Measurements from ENCODE around the gene PEX7.
"Not testable (repeated sequence)": the region's sequence is repeated elsewhere in the genome, so short reads cannot be mapped to it uniquely, and the experiment has no call there.

The PEX7 gene

GRCh38 chr6:136873748-136874147 lies 51.4 kb downstream of the PEX7 start:
- Histone ChIP-seq H3K4me1 (no peaks in the 10 kb centered on the region), H3K4me3 (no peak overlapping the region), H3K27me3 (ENCODE audit: low read depth) (no peaks in the 10 kb centered on the region), H3K36me3 (replicated peaks) (no peaks in the 10 kb centered on the region; the same call in 1 of the 2 replicates), H3K9me3 (peaks cover 3% of the 10 kb centered on the region; the same call in 1 of the 2 replicates)
- no peak for DNase-seq (ENCODE audit: low spot score in 2 of 2)
- in situ Hi-C loops (cut with MboI; ENCODE audit: low sequenced_read_pairs), result no loop called here

DNA sequence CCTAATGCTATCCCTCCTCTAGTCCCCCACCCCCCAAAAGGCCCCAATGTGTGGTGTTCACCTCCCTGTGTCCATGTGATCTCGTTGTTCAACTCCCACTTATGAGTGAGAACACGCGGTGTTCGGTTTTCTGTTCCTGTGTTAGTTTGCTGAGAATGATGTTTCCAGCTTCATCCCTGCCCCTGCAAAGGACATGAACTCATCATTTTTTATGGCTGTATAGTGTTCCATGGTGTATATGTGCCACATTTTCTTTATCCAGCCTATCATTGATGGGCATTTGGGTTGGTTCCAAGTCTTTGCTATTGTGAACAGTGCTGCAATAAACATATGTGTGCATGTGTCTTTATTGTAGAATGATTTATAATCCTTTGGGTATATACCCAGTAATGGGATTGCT lies 54.1 kb downstream of the PEX7 start:
- H3K36me3 ChIP-seq (replicated peaks); H3K4me3 ChIP-seq; H3K9me3 ChIP-seq; DNase-seq (ENCODE audit: low spot score in 2 of 2); H3K4me1 ChIP-seq; in situ Hi-C loops (cut with MboI; ENCODE audit: low sequenced_read_pairs); H3K27me3 ChIP-seq (ENCODE audit: low read depth): not testable (repeated sequence)

DNA sequence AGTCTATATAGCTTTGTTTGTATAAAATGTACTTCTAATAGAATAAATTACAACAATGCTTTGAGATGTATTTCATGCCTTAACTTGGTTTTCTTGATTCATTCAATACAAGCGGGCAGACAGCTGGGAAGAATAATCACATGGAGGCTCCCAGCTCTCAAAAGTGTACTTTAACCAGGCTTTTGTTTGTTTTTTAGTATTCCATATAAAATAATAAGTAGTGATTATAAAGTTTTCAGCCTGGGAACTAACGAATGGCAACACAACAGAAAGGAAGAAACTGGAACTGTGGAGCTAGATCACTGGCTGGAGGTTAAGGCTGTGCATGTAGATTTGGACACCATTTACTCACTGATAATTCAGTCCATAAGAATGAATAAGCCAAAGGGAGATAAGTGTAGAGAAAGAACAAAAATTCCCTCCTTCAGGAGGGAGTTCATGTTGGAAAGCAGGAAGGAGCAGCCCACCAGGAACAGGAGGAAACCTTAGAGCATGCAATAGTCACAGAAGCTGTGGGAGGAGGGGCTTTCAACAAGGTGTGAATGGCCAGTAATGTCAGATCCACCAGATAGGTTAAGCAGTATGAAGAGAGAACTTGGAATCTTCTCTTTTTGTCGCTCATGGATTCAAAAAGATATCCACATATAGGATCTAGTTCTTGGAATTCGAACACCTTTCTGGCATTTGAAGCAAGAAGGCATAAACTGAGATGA lies 58.5 kb downstream of the PEX7 start:
- Histone ChIP-seq H3K9me3 (no peaks in the 10 kb centered on the region), H3K36me3 (replicated peaks) (no peaks in the 10 kb centered on the region), H3K27me3 (ENCODE audit: low read depth) (no peaks in the 10 kb centered on the region), H3K4me3 (no peak overlapping the region), H3K4me1 (peaks cover 5% of the 10 kb centered on the region; the same call in 1 of the 2 replicates)
- DNase-seq (ENCODE audit: low spot score in 2 of 2), result no peak
- in situ Hi-C loops (cut with MboI; ENCODE audit: low sequenced_read_pairs), result no loop called here

- Histone ChIP-seq H3K4me1 (peaks cover 10% of the 10 kb centered on the region), H3K36me3 (replicated peaks) (no peaks in the 10 kb centered on the region), H3K27me3 (ENCODE audit: low read depth) (no peaks in the 10 kb centered on the region), H3K4me3 (no peak overlapping the region), H3K9me3 (no peaks in the 10 kb centered on the region)
- in situ Hi-C loops (cut with MboI; ENCODE audit: low sequenced_read_pairs), result no loop called here
- DNase-seq (ENCODE audit: low spot score in 2 of 2), result no peak
These were observed 63.7 kb downstream of the PEX7 start for GRCh38 chr6:136886091-136886490.

- Histone ChIP-seq H3K27me3 (ENCODE audit: low read depth) (no peaks in the 10 kb centered on the region), H3K9me3 (no peaks in the 10 kb centered on the region), H3K4me3 (no peak overlapping the region), H3K4me1 (peaks cover 7% of the 10 kb centered on the region), H3K36me3 (replicated peaks) (no peaks in the 10 kb centered on the region)
- in situ Hi-C loops (cut with MboI; ENCODE audit: low sequenced_read_pairs), result no loop called here
- no peak for DNase-seq (ENCODE audit: low spot score in 2 of 2)
These were observed 65.6 kb downstream of the PEX7 start for GRCh38 chr6:136887953-136888352.

DNA sequence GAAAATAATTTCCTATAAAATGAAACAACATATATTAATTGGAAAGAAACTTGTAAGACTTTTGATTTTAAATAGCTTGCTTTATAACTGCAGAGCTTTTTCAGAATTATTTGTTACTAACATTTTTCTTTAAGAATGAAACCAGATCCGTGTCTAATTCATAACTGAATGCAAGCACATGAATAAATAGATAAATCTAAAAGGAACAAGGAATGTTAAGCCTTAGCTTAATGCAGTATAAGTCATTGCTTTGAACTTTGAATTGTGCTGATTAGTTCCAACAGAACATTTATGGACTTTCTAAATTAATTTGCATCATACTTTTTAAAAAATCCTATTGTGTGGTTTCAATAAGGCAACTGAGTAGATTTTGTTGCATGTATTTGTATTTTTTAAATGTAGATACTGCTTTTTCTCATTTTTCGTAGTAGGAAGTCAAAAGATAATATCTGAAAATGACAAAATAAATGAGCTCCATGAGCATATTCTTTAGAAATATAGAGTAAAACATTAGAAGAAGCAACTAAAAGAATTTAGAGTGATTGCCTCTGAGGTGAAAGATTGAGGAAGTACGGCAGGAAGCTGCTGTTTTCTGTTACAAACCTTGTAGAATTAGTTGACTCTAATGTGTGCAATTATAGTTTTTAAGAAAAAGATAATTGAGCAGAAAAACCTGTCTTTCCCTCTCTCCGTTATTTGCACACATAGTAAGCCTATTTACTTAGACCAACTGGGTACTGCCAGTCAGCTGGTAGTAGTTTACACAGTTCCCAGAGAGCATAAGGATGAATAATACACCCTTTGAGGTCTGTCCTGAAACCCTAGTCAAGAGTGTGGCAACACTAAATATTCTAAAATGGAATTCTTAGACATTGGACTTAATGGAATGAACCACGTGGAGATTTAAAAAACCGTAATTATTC lies 67.1 kb downstream of the PEX7 start:
- peak in 1 of 2 experiments; percentile 15 for DNase-seq (ENCODE audit: low spot score in 2 of 2)

DNA sequence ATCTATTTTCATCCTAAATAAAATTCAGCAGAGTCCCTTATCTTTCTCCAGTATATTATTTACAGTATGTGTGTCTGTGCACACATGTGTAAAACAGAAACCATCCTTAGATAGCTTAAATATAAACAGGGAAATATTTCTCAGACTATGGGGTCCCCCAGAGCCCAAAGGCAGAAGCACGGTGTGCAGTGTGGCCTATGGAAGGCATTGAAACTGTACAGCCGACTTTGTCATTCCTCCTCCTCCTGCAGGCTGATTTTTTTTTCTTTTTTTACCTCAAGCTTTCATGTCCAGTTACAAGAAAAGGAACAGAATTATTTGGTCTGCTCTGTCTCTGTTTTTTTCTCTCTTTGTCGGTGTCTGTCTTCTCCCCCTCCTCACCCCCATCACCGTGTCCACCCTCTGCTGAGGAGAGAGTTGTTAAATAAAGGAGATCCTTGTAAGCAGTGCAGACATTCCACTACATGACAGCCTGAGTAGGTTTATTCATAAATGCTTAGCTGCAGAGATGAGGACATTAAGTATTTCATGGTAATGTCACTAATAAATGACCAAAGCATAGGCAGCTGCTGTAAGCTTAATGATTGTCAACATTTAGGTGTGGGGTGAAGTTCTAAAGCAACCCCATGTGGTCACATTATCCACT lies 67.9 kb downstream of the PEX7 start:
- Histone ChIP-seq H3K27me3 (ENCODE audit: low read depth) (no peaks in the 10 kb centered on the region), H3K4me1 (peaks cover 7% of the 10 kb centered on the region), H3K4me3 (no peak overlapping the region), H3K9me3 (no peaks in the 10 kb centered on the region), H3K36me3 (replicated peaks) (no peaks in the 10 kb centered on the region)
- in situ Hi-C loops (cut with MboI; ENCODE audit: low sequenced_read_pairs), result no loop called here
- no peak for DNase-seq (ENCODE audit: low spot score in 2 of 2)

More for the DNA sequence above, 67.1 kb downstream of the PEX7 start:
- Histone ChIP-seq H3K9me3 (no peaks in the 10 kb centered on the region), H3K36me3 (replicated peaks) (no peaks in the 10 kb centered on the region), H3K4me3 (no peak overlapping the region), H3K27me3 (ENCODE audit: low read depth) (no peaks in the 10 kb centered on the region), H3K4me1 (peaks cover 7% of the 10 kb centered on the region)
- in situ Hi-C loops (cut with MboI; ENCODE audit: low sequenced_read_pairs), result no loop called here

GRCh38 chr6:136890986-136891385 lies 68.6 kb downstream of the PEX7 start:
- in situ Hi-C loops (cut with MboI; ENCODE audit: low sequenced_read_pairs), result no loop called here

DNA sequence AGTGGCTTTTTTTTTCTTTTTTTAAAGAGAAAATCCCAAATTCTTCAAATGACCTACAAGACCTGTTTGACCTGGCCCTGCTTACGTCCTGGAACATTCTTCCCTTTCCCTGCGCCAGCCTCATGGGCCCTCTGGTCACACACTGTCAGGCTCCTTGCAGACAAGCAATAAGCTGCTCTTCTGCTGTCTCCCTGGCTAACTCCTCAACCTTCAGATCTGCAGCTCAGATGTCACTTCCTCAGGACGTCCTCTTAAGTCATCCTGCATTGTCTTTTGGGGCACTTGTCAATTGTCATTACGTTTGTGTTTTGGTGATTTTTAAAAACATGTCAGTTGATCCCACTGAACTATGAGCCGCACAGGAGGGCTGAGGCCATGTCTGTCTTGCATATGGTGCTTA lies 70.8 kb downstream of the PEX7 start:
- Histone ChIP-seq H3K4me3 (no peak overlapping the region), H3K36me3 (replicated peaks) (no peaks in the 10 kb centered on the region), H3K27me3 (ENCODE audit: low read depth) (no peaks in the 10 kb centered on the region), H3K4me1 (peaks cover 7% of the 10 kb centered on the region), H3K9me3 (no peaks in the 10 kb centered on the region)
- DNase-seq (ENCODE audit: low spot score in 2 of 2), result no peak
- in situ Hi-C loops (cut with MboI; ENCODE audit: low sequenced_read_pairs), result no loop called here

More at GRCh38 chr6:136890986-136891385, 68.6 kb downstream of the PEX7 start:
- DNase-seq (ENCODE audit: low spot score in 2 of 2), result no peak
- H3K4me3 ChIP-seq, result no peak overlapping the region
- H3K27me3 ChIP-seq (ENCODE audit: low read depth), result no peaks in the 10 kb centered on the region
- no peaks in the 10 kb centered on the region for H3K36me3 ChIP-seq (replicated peaks)
- no peaks in the 10 kb centered on the region for H3K9me3 ChIP-seq
- peaks cover 7% of the 10 kb centered on the region for H3K4me1 ChIP-seq

DNA sequence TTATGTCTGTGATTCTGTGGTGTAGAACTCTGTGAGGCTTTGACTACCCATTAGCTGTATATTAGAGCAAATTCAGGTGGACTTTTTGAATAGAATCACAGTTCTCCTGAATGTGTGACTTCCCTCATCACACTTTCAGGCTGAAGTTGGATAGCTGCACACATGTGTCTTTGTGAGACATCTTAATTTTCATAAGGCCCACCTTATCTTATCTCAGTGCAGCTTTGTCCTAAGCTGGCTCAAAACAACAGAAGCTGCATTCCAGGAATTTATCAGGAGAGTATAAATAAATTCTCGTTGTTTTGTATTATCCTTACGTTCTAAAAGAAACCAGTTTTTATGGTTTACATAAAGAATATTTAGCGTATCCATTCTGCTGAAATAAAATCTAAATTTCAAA lies 73.5 kb downstream of the PEX7 start:
- in situ Hi-C loops (cut with MboI; ENCODE audit: low sequenced_read_pairs), result no loop called here
- H3K4me3 ChIP-seq, result no peak overlapping the region
- H3K27me3 ChIP-seq (ENCODE audit: low read depth), result no peaks in the 10 kb centered on the region
- no peaks in the 10 kb centered on the region for H3K9me3 ChIP-seq
- DNase-seq (ENCODE audit: low spot score in 2 of 2), result no peak
- H3K36me3 ChIP-seq (replicated peaks), result no peaks in the 10 kb centered on the region; the same call in 1 of the 2 replicates
- no peaks in the 10 kb centered on the region for H3K4me1 ChIP-seq

DNA sequence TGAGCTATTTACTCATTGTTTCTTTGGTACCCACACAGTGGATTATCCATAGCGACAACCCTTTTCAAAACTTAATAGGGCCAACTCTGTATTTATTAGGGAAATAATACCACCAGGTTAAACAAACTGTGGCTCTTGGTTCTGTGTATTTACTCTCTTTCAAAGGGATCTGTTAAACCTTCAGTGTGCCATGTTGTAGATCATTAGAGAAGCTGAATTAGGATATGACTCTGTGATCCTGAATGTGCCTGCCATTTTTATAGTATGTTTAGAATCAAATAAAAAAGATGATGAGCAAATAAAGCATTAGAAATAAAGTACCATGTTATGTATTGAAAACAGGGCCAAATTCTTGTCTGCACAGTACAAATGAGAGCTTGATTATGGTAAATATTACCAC lies 74.7 kb downstream of the PEX7 start:
- Histone ChIP-seq H3K36me3 (replicated peaks) (no peaks in the 10 kb centered on the region; the same call in 1 of the 2 replicates), H3K4me1 (no peaks in the 10 kb centered on the region), H3K4me3 (no peak overlapping the region), H3K9me3 (no peaks in the 10 kb centered on the region), H3K27me3 (ENCODE audit: low read depth) (no peaks in the 10 kb centered on the region)
- in situ Hi-C loops (cut with MboI; ENCODE audit: low sequenced_read_pairs), result no loop called here
- no peak for DNase-seq (ENCODE audit: low spot score in 2 of 2)

GRCh38 chr6:136901212-136901784 lies 78.9 kb downstream of the PEX7 start:
- H3K9me3 ChIP-seq, result no peaks in the 10 kb centered on the region
- H3K36me3 ChIP-seq (replicated peaks), result no peaks in the 10 kb centered on the region; the same call in 1 of the 2 replicates
- H3K4me1 ChIP-seq, result no peaks in the 10 kb centered on the region; the same call in 1 of the 2 replicates
- H3K27me3 ChIP-seq (ENCODE audit: low read depth), result no peaks in the 10 kb centered on the region
- in situ Hi-C loops (cut with MboI; ENCODE audit: low sequenced_read_pairs), result no loop called here
- DNase-seq (ENCODE audit: low spot score in 2 of 2), result no peak
- H3K4me3 ChIP-seq, result no peak overlapping the region

GRCh38 chr6:136904477-136904876 lies 82.1 kb downstream of the PEX7 start:
- H3K9me3 ChIP-seq; DNase-seq (ENCODE audit: low spot score in 2 of 2); H3K36me3 ChIP-seq (replicated peaks); in situ Hi-C loops (cut with MboI; ENCODE audit: low sequenced_read_pairs); H3K4me3 ChIP-seq; H3K27me3 ChIP-seq (ENCODE audit: low read depth); H3K4me1 ChIP-seq: not testable (repeated sequence)

Data from HAP-1 (cell line).